Thyroid gland (tissue), 4 donors: ENCODE data around the gene ITM2C. TPM values are rescaled to one million over a fixed set of nuclear protein-coding genes. Genes with fewer than 3 reads are reported as not detected.
A peak's percentile ranks its signal among the peaks of the same experiment; 100 is the strongest.

Experiments used
- DNase-seq, 2 donors: peaks; one replicate each; pipeline ENCODE4 v3.0.0-alpha.2; 2019
- H3K27ac ChIP-seq, 3 donors: fragments of 200-600 bp; sonication (generic); 1 replicate in 2 of 3; 2 replicates in 1 of 3; pipeline ENCODE4 v1.5.1; 2016 to 2019; ENCODE audit warnings: mild to moderate bottlenecking in 1 of 3, moderate library complexity in 1 of 3
- H3K27me3 ChIP-seq: fragments of 200-600 bp; sonication (generic); one replicate; pipeline ENCODE4 v1.5.1; 2019
- H3K36me3 ChIP-seq, 2 donors: fragments of 200-600 bp; sonication (generic); one replicate each; pipeline ENCODE4 v1.5.1; 2016 to 2019
- H3K4me1 ChIP-seq, 2 donors: fragments of 200-600 bp; sonication (generic); one replicate each; pipeline ENCODE4 v1.5.1; 2017 to 2019
- H3K4me3 ChIP-seq, 3 donors: fragments of 200-600 bp; sonication (generic); replicated peaks in 1 of 3; 1 replicate in 2 of 3; 2 replicates in 1 of 3; pipeline ENCODE4 v1.5.1; 2016; ENCODE audit warnings: mild to moderate bottlenecking in 1 of 3
- H3K9me3 ChIP-seq: fragments of 200-600 bp; sonication (generic); one replicate; pipeline ENCODE4 v1.5.1; 2017
- POLR2A ChIP-seq, 2 donors: fragments of 450-650 bp; IDR thresholded peaks; one replicate each; pipeline ENCODE4 v1.6.1; 2017; ENCODE audit warnings: antibody characterized with exemption in 2 of 2, mild to moderate bottlenecking in 2 of 2, moderate library complexity in 1 of 2
- WGBS, 2 donors: methylation state at CpG; one replicate each; pipeline ENCODE4 v1.1.5; 2017; 5-methylcytosine and 5-hydroxymethylcytosine counted together
- intact Hi-C: fragments of 100-400 bp; cut with DNase I; formaldehyde crosslinking; loops from one replicate; pipeline ENCODE4 v1.15.1; 2023
- total RNA-seq, 4 donors: library from RNA; depleted of rRNA; stranded (reverse); fragments of >200 nt; gene quantifications; one replicate each; pipeline ENCODE4 v1.2.3, GENCODE V29; 2016
- TF ChIP-seq, protein P1 (sequence below), 6 experiments: fragments of 200-600 bp in 3 of 6; fragments of 450-650 bp in 3 of 6; sonication (generic) in 3 of 6; IDR thresholded peaks; one replicate each; pipeline ENCODE4 v1.5.1; 2016 to 2019; ENCODE audit warnings: antibody characterized with exemption in 6 of 6, mild to moderate bottlenecking in 2 of 6, inconsistent platforms in 1 of 6, moderate library complexity in 1 of 6

Gene ITM2C
- total RNA-seq, 4 donors from 2014 or later: 29.2 to 54.0 (median 45.4) TPM

- H3K4me1 ChIP-seq: peaks cover 11 to 30% of the 10 kb centered on the region in 2 donors
- no peak for DNase-seq
- H3K27me3 ChIP-seq: no peaks in the 10 kb centered on the region
- TF ChIP-seq POLR2A (IDR thresholded peaks at IDR 0.05): no peak
- TF ChIP-seq, protein P1, sequence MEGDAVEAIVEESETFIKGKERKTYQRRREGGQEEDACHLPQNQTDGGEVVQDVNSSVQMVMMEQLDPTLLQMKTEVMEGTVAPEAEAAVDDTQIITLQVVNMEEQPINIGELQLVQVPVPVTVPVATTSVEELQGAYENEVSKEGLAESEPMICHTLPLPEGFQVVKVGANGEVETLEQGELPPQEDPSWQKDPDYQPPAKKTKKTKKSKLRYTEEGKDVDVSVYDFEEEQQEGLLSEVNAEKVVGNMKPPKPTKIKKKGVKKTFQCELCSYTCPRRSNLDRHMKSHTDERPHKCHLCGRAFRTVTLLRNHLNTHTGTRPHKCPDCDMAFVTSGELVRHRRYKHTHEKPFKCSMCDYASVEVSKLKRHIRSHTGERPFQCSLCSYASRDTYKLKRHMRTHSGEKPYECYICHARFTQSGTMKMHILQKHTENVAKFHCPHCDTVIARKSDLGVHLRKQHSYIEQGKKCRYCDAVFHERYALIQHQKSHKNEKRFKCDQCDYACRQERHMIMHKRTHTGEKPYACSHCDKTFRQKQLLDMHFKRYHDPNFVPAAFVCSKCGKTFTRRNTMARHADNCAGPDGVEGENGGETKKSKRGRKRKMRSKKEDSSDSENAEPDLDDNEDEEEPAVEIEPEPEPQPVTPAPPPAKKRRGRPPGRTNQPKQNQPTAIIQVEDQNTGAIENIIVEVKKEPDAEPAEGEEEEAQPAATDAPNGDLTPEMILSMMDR (IDR thresholded peaks at IDR 0.05): no peak
- H3K27ac ChIP-seq: no peak overlapping the region
- 90 to 94% methylated on average over 19 of the region's 19 CpGs for WGBS, 2 donors
- H3K9me3 ChIP-seq: no peaks in the 10 kb centered on the region
- intact Hi-C loops: loop anchor here (2.0 kb wide), 1 partner anchor 81 kb away; no protein-coding TSS in a partner anchor
- H3K4me3 ChIP-seq: no peak overlapping the region
- H3K36me3 ChIP-seq: no peaks in the 10 kb centered on the region
These were observed 38.7 kb downstream of the ITM2C start for GRCh38 chr2:230903231-230904150.

DNA sequence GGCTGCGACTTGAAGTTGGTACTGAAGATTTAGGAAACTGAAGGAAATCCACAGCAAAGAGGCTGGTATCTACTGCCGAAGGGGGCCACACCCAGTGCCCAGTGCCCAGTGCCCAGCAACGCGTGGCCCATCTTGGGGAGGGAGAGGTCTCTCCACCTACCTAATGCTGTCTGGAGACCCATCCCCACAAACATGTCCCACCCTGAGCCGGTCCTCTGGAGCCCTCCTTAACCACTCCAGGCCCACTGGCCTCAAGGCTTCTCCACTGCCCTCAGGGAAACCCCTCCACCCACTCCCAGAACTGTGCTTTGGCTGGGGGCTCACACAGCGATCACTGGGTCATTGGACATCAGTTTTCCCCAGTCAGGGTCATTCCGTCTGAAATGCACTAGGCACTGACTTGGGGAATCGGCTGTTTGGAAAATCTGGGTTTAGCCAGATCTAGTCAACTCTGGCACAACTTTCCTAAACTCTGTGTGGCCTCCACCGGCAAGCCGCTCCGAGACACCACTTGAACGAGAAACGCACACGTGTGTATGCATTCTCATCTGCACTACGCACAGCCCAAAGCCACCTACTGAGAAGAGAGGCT, 40.2 kb downstream of the ITM2C start:
- Histone ChIP-seq H3K4me1 (peaks cover 11 to 38% of the 10 kb centered on the region in 2 donors), H3K27ac (peak overlapping the region in 1 of 3 donors; percentile 32), H3K36me3 (no peaks in the 10 kb centered on the region), H3K9me3 (no peaks in the 10 kb centered on the region), H3K4me3 (no peak overlapping the region), H3K27me3 (no peaks in the 10 kb centered on the region)
- no peak for DNase-seq
- TF ChIP-seq, protein P1 (IDR thresholded peaks at IDR 0.05): no peak
- TF ChIP-seq POLR2A (IDR thresholded peaks at IDR 0.05): no peak
- 55 to 61% methylated on average over 14 to 15 of the region's 15 CpGs for WGBS, 2 donors
- intact Hi-C loops: loop anchor here (2.0 kb wide), 1 partner anchor 80 kb away; no protein-coding TSS in a partner anchor

- DNase-seq: peak; percentile 87 to 93
- Histone ChIP-seq H3K36me3 (no peaks in the 10 kb centered on the region), H3K27ac (peak overlapping the region in 2 of 3 donors; percentile 32 to 36), H3K9me3 (no peaks in the 10 kb centered on the region), H3K4me1 (peaks cover 11 to 38% of the 10 kb centered on the region in 2 donors), H3K27me3 (no peaks in the 10 kb centered on the region), H3K4me3 (no peak overlapping the region)
- 39 to 41% methylated on average over 18 of the region's 18 CpGs for WGBS, 2 donors
- TF ChIP-seq, protein P1 (IDR thresholded peaks at IDR 0.05): no peak
- no peak for TF ChIP-seq POLR2A (IDR thresholded peaks at IDR 0.05)
- intact Hi-C loops: loop anchor here (2.0 kb wide), 1 partner anchor 79 kb away; no protein-coding TSS in a partner anchor
These were observed 41.0 kb downstream of the ITM2C start for GRCh38 chr2:230905448-230906421.

DNA sequence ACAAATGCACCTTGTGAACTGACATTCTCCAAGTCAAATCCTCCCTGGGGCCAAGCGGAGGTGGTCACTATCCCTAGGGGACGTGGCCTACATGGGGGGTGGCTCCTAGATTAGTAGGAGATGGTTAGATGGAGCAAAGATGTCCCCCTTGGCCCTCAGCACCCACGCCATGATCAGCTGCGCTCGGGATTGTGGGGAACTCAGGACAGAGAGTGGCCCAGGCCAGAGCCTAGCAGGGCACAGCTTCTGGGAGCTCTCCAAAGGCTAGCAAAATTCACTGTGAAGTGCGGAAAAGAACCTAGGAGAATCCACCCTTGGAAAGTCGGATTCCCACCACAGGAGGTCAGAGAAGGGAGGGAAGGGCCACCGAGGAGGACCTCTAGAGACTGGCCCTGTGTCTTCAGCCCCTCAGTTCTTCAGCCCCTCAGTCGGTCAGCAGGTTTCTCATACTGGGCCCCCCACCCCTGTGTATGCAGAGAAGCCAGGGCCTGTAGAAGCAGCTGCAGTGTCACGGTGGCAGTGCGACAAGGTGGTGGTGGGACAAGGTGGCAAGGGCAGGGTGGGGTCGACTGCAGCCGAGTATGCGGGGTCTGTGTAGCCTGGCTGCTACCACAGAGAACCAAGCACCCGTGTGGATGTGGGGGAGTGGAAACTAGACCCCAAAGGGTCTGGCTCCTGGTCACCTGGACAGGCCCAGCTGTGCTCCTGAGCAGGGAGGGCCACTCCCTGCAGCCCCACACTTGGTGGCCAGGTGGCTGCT, 41.9 kb downstream of the ITM2C start:
- intact Hi-C loops: no loop called here
- TF ChIP-seq, protein P1 (IDR thresholded peaks at IDR 0.05): no peak
- TF ChIP-seq POLR2A (IDR thresholded peaks at IDR 0.05): no peak
- H3K9me3 ChIP-seq: no peaks in the 10 kb centered on the region
- H3K4me1 ChIP-seq: peaks cover 11 to 38% of the 10 kb centered on the region in 2 donors
- H3K27me3 ChIP-seq: no peaks in the 10 kb centered on the region
- H3K4me3 ChIP-seq: no peak overlapping the region
- no peak for DNase-seq
- 96 to 97% methylated on average over 13 to 15 of the region's 15 CpGs for WGBS, 2 donors
- H3K36me3 ChIP-seq: no peaks in the 10 kb centered on the region
- peak overlapping the region in 1 of 3 donors; percentile 32 for H3K27ac ChIP-seq
